GM12878 (cell line): ENCODE data around the gene SCAMP5.

Experiments used
- CBX5 ChIP-seq: sonication (generic); IDR thresholded peaks from 2 replicates; pipeline ENCODE4 v1.6.1; 2016; ENCODE audit warnings: low read depth, moderate library complexity, mild to moderate bottlenecking, inconsistent platforms
- CTCF ChIP-seq, 3 experiments: IDR thresholded peaks in 2 of 3; conservative IDR thresholded peaks in 1 of 3; 2 replicates each; pipeline ENCODE4 v1.5.1; 2011; ENCODE audit warnings: low read depth in 3 of 3, low read length in 3 of 3, mild to moderate bottlenecking in 3 of 3, control low read depth in 2 of 3, moderate library complexity in 2 of 3, inconsistent platforms in 1 of 3, mixed read lengths in 1 of 3; ENCODE audit not compliant: control insufficient read depth in 2 of 3, insufficient read depth in 1 of 3; ENCODE audit errors: extremely low read depth in 1 of 3
- DPF2 ChIP-seq: fragments of 450-650 bp; IDR thresholded peaks from 2 replicates; pipeline ENCODE4 v1.6.1; 2017; ENCODE audit warnings: mild to moderate bottlenecking
- EP300 ChIP-seq, 2 experiments: fragments of 150-350 bp in 1 of 2; IDR thresholded peaks; 2 replicates each; pipeline ENCODE4 v1.6.1; 2011 to 2012; ENCODE audit warnings: low read depth in 2 of 2, low read length in 2 of 2, borderline replicate concordance in 1 of 2, improper control_type of control experiment in 1 of 2, inconsistent platforms in 1 of 2; ENCODE audit not compliant: control insufficient read depth in 1 of 2
- EZH2 ChIP-seq: IDR thresholded peaks from 2 replicates; pipeline ENCODE4 v1.6.1; 2012; ENCODE audit warnings: low read depth, mild to moderate bottlenecking, control low read depth, inconsistent platforms, low read length, borderline replicate concordance; ENCODE audit not compliant: control insufficient read depth
- HCFC1 ChIP-seq: fragments of 150-350 bp; IDR thresholded peaks from 2 replicates; pipeline ENCODE4 v1.6.1; 2014; ENCODE audit warnings: low read length
- HDAC2 ChIP-seq: fragments of 200-600 bp; sonication (generic); IDR thresholded peaks from 2 replicates; pipeline ENCODE4 v1.6.1; 2017
- NRF1 ChIP-seq: conservative IDR thresholded peaks from 2 replicates; pipeline ENCODE4 v1.6.1; 2011; ENCODE audit warnings: mild to moderate bottlenecking, low read depth, low read length, improper control_type of control experiment
- POLR2A ChIP-seq: IDR thresholded peaks from 2 replicates; pipeline ENCODE4 v1.6.1; 2011; ENCODE audit warnings: low read depth, mild to moderate bottlenecking, low read length
- POLR2AphosphoS5 ChIP-seq: IDR thresholded peaks from 2 replicates; pipeline ENCODE4 v1.6.1; 2011; ENCODE audit warnings: mild to moderate bottlenecking, low read length, inconsistent platforms
- YY1 ChIP-seq: IDR thresholded peaks from 2 replicates; pipeline ENCODE4 v1.6.1; 2011; ENCODE audit warnings: low read depth, mild to moderate bottlenecking, low read length
- ZNF274 ChIP-seq: IDR thresholded peaks from one replicate; pipeline ENCODE4 v1.8.0; 2011; ENCODE audit not compliant: insufficient read length, insufficient read depth
- ZSCAN29 ChIP-seq: fragments of 450-650 bp; IDR thresholded peaks from 2 replicates; pipeline ENCODE4 v1.6.1; 2017; ENCODE audit warnings: mild to moderate bottlenecking, moderate library complexity

DNA sequence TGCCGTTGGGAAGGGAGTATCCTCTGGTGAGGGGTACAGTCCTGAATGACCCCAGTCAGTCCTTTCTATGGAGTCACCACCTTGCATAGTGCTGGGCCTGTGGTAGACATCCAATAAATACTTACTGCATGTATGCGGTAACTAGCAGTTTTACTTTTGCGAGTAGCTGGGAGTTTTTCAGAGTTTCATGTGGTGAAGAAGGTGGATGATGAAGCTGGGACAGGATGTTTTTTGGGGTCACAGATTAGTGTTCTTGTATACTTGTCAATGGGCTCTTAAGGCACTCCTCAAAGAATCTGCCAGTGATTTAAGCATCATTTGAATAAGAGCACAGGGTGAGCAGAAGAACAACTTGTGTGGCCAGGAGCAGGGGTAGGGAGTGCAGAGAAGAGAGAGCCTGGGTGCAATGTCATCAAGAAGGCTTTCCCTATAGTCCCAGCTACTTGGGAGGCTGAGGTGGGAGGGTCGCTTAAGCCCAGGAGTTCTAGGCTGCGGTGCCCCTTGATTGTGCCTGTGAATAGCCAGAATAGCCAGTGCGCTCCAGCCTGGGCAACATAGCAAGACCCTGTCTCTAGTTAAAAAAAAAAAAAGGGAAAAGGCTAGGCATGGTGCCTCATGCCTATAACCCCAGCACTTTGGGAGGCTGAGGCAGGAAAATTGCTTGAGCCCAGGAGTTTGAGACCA is 50.1 kb downstream of the SCAMP5 start:
- TF ChIP-seq DPF2 = no peak
- no peak for TF ChIP-seq CTCF (IDR thresholded peaks at IDR 0.05 in 2 of 3, conservative IDR thresholded peaks at IDR 0.05 in 1 of 3; ENCODE audit: control insufficient read depth in 2 of 3, extremely low read depth in 1 of 3, insufficient read depth in 1 of 3, low read depth in 3 of 3, low read length in 3 of 3)
- TF ChIP-seq ZNF274 = no peak
- no peak for TF ChIP-seq EZH2
- TF ChIP-seq EP300 (IDR thresholded peaks at IDR 0.05; ENCODE audit: borderline replicate concordance in 1 of 2, control insufficient read depth in 1 of 2, low read depth in 2 of 2, low read length in 2 of 2) = no peak
- TF ChIP-seq ZSCAN29 = no peak
- TF ChIP-seq YY1 = no peak
- no peak for TF ChIP-seq CBX5
- TF ChIP-seq POLR2A = no peak; the same call in 1 of the 2 replicates
- no peak for TF ChIP-seq HCFC1
- TF ChIP-seq NRF1 = no peak
- no peak for TF ChIP-seq HDAC2
- TF ChIP-seq POLR2AphosphoS5 = no peak; the same call in none of the 2 replicates
